Keratinocyte (primary cell): ENCODE measurements around the gene FSD2. TPM values are rescaled to one million over a fixed set of nuclear protein-coding genes. Genes with fewer than 3 reads are reported as not detected.

ENCODE experiments used
- DNase-seq: peaks from one replicate; pipeline ENCODE4 v3.0.0-alpha.2; 2011; ENCODE audit warnings: low read depth, missing footprints, low spot score
- FAIRE-seq: peaks from 2 replicates; lab custom pipeline; 2011; peaks lifted over from hg19 to GRCh38; lab: Jason Lieb, UNC
- H2AFZ ChIP-seq: 2 replicates; pipeline ENCODE4 v1.6.0; 2012; ENCODE audit warnings: low read length, control low read depth, inconsistent platforms; ENCODE audit not compliant: control insufficient read depth
- H3K27ac ChIP-seq: 2 replicates; pipeline ENCODE4 v1.5.1; 2011; ENCODE audit warnings: low read length; ENCODE audit not compliant: control insufficient read depth, insufficient read depth
- H3K27me3 ChIP-seq: 3 replicates; pipeline ENCODE4 v1.6.0; 2011; ENCODE audit warnings: low read length; ENCODE audit not compliant: control insufficient read depth, insufficient read depth; ENCODE audit errors: extremely low read depth
- H3K36me3 ChIP-seq, 2 experiments: 2 replicates in 1 of 2; 3 replicates in 1 of 2; pipeline ENCODE4 v1.5.1; 2011; ENCODE audit warnings: low read length in 2 of 2, mild to moderate bottlenecking in 1 of 2; ENCODE audit not compliant: control insufficient read depth in 2 of 2, insufficient read depth in 2 of 2; ENCODE audit errors: extremely low read depth in 1 of 2
- H3K4me1 ChIP-seq: 3 replicates; pipeline ENCODE4 v1.5.1; 2011; ENCODE audit warnings: low read length; ENCODE audit not compliant: control insufficient read depth, insufficient read depth; ENCODE audit errors: extremely low read depth
- H3K4me2 ChIP-seq: 3 replicates; pipeline ENCODE4 v1.6.0; 2011; ENCODE audit warnings: low read depth, low read length; ENCODE audit not compliant: control insufficient read depth, insufficient read depth; ENCODE audit errors: extremely low read depth
- H3K4me3 ChIP-seq, 3 experiments: fragments of 200-600 bp in 1 of 3; sonication (generic) in 1 of 3; 2 replicates in 2 of 3; 3 replicates in 1 of 3; pipeline ENCODE4 v1.5.1; 2011 to 2016; ENCODE audit warnings: low read length in 3 of 3, mild to moderate bottlenecking in 3 of 3, control low read depth in 2 of 3, inconsistent platforms in 1 of 3, low read depth in 1 of 3, mixed read lengths in 1 of 3, mixed run types in 1 of 3, moderate library complexity in 1 of 3; ENCODE audit not compliant: control insufficient read depth in 2 of 3, insufficient read depth in 2 of 3; ENCODE audit errors: extremely low read depth in 1 of 3
- H3K79me2 ChIP-seq: 2 replicates; pipeline ENCODE4 v1.6.0; 2012; ENCODE audit warnings: low read length; ENCODE audit not compliant: control insufficient read depth, insufficient read depth
- H3K9ac ChIP-seq: 3 replicates; pipeline ENCODE4 v1.6.0; 2011; ENCODE audit warnings: low read length; ENCODE audit not compliant: control insufficient read depth, insufficient read depth; ENCODE audit errors: extremely low read depth
- H3K9me1 ChIP-seq: 3 replicates; pipeline ENCODE4 v1.6.0; 2011; ENCODE audit warnings: low read length; ENCODE audit not compliant: control insufficient read depth, insufficient read depth; ENCODE audit errors: extremely low read depth
- H3K9me3 ChIP-seq: 2 replicates; pipeline ENCODE4 v1.5.1; 2012; ENCODE audit warnings: low read depth, low read length; ENCODE audit not compliant: control insufficient read depth
- H4K20me1 ChIP-seq: 3 replicates; pipeline ENCODE4 v1.6.0; 2011; ENCODE audit warnings: low read length; ENCODE audit not compliant: control insufficient read depth, insufficient read depth; ENCODE audit errors: extremely low read depth
- CTCF ChIP-seq, 3 experiments: IDR thresholded peaks in 1 of 3; conservative IDR thresholded peaks in 1 of 3; optimal IDR thresholded peaks in 1 of 3; 2 replicates in 2 of 3; 3 replicates in 1 of 3; pipeline versions ENCODE3 to v1.5.1; 2011; ENCODE audit warnings: low read length in 3 of 3, mild to moderate bottlenecking in 3 of 3, moderate library complexity in 2 of 3, control low read depth in 1 of 3, inconsistent platforms in 1 of 3; ENCODE audit not compliant: insufficient read depth in 2 of 3; ENCODE audit errors: extremely low read depth in 1 of 3
- EZH2 ChIP-seq: IDR thresholded peaks from one replicate; pipeline ENCODE4 v1.6.1; 2012; ENCODE audit warnings: inconsistent platforms, mild to moderate bottlenecking, low read length, moderate library complexity
- dilution Hi-C: fragments of 300-500 bp; cut with MboI; formaldehyde crosslinking; loops from one replicate; pipeline ENCODE4 v1.7.0; 2020; ENCODE audit warnings: low sequenced_read_pairs; ENCODE audit not compliant: extremely low pct_ligation_motif_present
- polyA plus RNA-seq, 5 experiments: library from polyadenylated mRNA; depleted of rRNA in 3 of 5; stranded (reverse) in 3 of 5; stranded (forward) in 1 of 5; unstranded in 1 of 5; fragments of >200 nt; gene quantifications; 1 replicate in 1 of 5; 2 replicates in 3 of 5; 3 replicates in 1 of 5; pipeline versions ENCODE4 v1.2.1 to v1.2.3, GENCODE V29; 2011 to 2012; ENCODE audit warnings: missing spikeins in 2 of 5, low read depth in 1 of 5, low replicate concordance in 1 of 5

The FSD2 gene
- polyA plus RNA-seq, 1 donor (not counting 4 experiments of a cell fraction or from before 2014, with no cell fraction given): not detected

- Histone ChIP-seq H3K27me3 (no peaks in the 10 kb centered on the region), H3K9me1 (no peaks in the 10 kb centered on the region), H3K9ac (no peak overlapping the region), H3K27ac (no peak overlapping the region), H3K9me3 (no peaks in the 10 kb centered on the region), H3K36me3 (peaks cover 0 to 3% of the 10 kb centered on the region in 2 experiments), H4K20me1 (no peaks in the 10 kb centered on the region), H3K4me1 (peaks cover 15% of the 10 kb centered on the region), H2AFZ (peak overlapping the region; percentile 46), H3K4me2 (no peak overlapping the region), H3K4me3 (no peak overlapping the region), H3K79me2 (peaks cover 31% of the 10 kb centered on the region)
- no peak for TF ChIP-seq CTCF (optimal IDR thresholded peaks at IDR 0.05 in 1 of 3, IDR thresholded peaks at IDR 0.05 in 1 of 3, conservative IDR thresholded peaks at IDR 0.05 in 1 of 3; ENCODE audit: extremely low read depth in 1 of 3, insufficient read depth in 2 of 3, low read length in 3 of 3)
- no peak for TF ChIP-seq EZH2
- dilution Hi-C loops: no loop called here
- FAIRE-seq (no peak), DNase-seq (no peak)
Observed at GRCh38 chr15:82807920-82808633, 2.2 kb upstream of the FSD2 start.

GRCh38 chr15:82804575-82804949 is 1.3 kb downstream of the FSD2 start:
- no peak overlapping the region for H3K9ac ChIP-seq
- no peaks in the 10 kb centered on the region for H3K9me1 ChIP-seq
- H3K79me2 ChIP-seq: no peaks in the 10 kb centered on the region
- H3K4me2 ChIP-seq: peak overlapping the region; percentile 36
- no peaks in the 10 kb centered on the region for H3K36me3 ChIP-seq
- H3K4me1 ChIP-seq: peaks cover 15% of the 10 kb centered on the region
- FAIRE-seq (no peak), DNase-seq (peak; percentile 44)
- H2AFZ ChIP-seq: no peak overlapping the region
- no peaks in the 10 kb centered on the region for H4K20me1 ChIP-seq
- dilution Hi-C loops: no loop called here
- no peaks in the 10 kb centered on the region for H3K9me3 ChIP-seq
- peaks cover 7% of the 10 kb centered on the region for H3K27me3 ChIP-seq
- TF ChIP-seq EZH2: no peak
- no peak for TF ChIP-seq CTCF (optimal IDR thresholded peaks at IDR 0.05 in 1 of 3, IDR thresholded peaks at IDR 0.05 in 1 of 3, conservative IDR thresholded peaks at IDR 0.05 in 1 of 3; ENCODE audit: extremely low read depth in 1 of 3, insufficient read depth in 2 of 3, low read length in 3 of 3)
- no peak overlapping the region for H3K4me3 ChIP-seq
- no peak overlapping the region for H3K27ac ChIP-seq
